Fibroblast of lung (primary cell): Measurements from ENCODE around the gene NEK6. TPM values are rescaled to one million over a fixed set of nuclear protein-coding genes. Genes with fewer than 3 reads are reported as not detected.

ENCODE experiments used
- DNase-seq, 2 donors: peaks; one replicate each; pipeline versions ENCODE4 v3.0.0 to v3.0.0-alpha.2; 2010; ENCODE audit warnings: low read depth in 2 of 2
- H2AFZ ChIP-seq: 2 replicates; pipeline ENCODE4 v1.5.1; 2012; ENCODE audit warnings: low read length, control low read depth, inconsistent platforms
- H3K27ac ChIP-seq: 2 replicates; pipeline ENCODE4 v1.5.1; 2011; ENCODE audit warnings: low read length, control low read depth; ENCODE audit not compliant: insufficient read depth
- H3K27me3 ChIP-seq: 2 replicates; pipeline ENCODE4 v1.5.1; 2011; ENCODE audit warnings: mild to moderate bottlenecking, low read length; ENCODE audit not compliant: control insufficient read depth, insufficient read depth
- H3K36me3 ChIP-seq: 2 replicates; pipeline ENCODE4 v1.5.1; 2011; ENCODE audit warnings: low read length; ENCODE audit not compliant: control insufficient read depth, insufficient read depth
- H3K4me1 ChIP-seq: 2 replicates; pipeline ENCODE4 v1.5.1; 2011; ENCODE audit warnings: low read length; ENCODE audit not compliant: control insufficient read depth, insufficient read depth; ENCODE audit errors: extremely low read depth
- H3K4me2 ChIP-seq: 2 replicates; pipeline ENCODE4 v1.5.1; 2011; ENCODE audit warnings: low read length, control low read depth; ENCODE audit not compliant: insufficient read depth; ENCODE audit errors: extremely low read depth
- H3K4me3 ChIP-seq, 4 experiments: fragments of 200-600 bp in 1 of 4; sonication (generic) in 1 of 4; replicated peaks in 1 of 4; 2 replicates each; pipeline ENCODE4 v1.5.1; 2011 to 2016; ENCODE audit warnings: low read length in 4 of 4, low read depth in 3 of 4, mild to moderate bottlenecking in 3 of 4, control low read depth in 2 of 4, inconsistent platforms in 1 of 4, mixed read lengths in 1 of 4; ENCODE audit not compliant: insufficient read depth in 1 of 4; ENCODE audit errors: control extremely low read depth in 1 of 4
- H3K79me2 ChIP-seq: 2 replicates; pipeline ENCODE4 v1.5.1; 2012; ENCODE audit warnings: mild to moderate bottlenecking, low read length, inconsistent platforms; ENCODE audit not compliant: control insufficient read depth, insufficient read depth
- H3K9ac ChIP-seq: 2 replicates; pipeline ENCODE4 v1.5.1; 2011; ENCODE audit warnings: mild to moderate bottlenecking, low read length, control low read depth; ENCODE audit not compliant: insufficient read depth
- H3K9me3 ChIP-seq: 2 replicates; pipeline ENCODE4 v1.5.1; 2012; ENCODE audit warnings: low read depth, low read length; ENCODE audit not compliant: control insufficient read depth, insufficient read depth
- H4K20me1 ChIP-seq: 2 replicates; pipeline ENCODE4 v1.5.1; 2011; ENCODE audit warnings: low read length; ENCODE audit not compliant: control insufficient read depth, insufficient read depth; ENCODE audit errors: extremely low read depth
- EZH2 ChIP-seq: IDR thresholded peaks from 2 replicates; pipeline ENCODE4 v1.5.1; 2012; ENCODE audit warnings: low read length, control low read depth, mild to moderate bottlenecking; ENCODE audit errors: missing control alignments
- polyA plus RNA-seq, 2 donors: library from polyadenylated mRNA; depleted of rRNA in 1 of 2; stranded (reverse) in 1 of 2; unstranded in 1 of 2; fragments of >200 nt; gene quantifications; 2 replicates each; pipeline ENCODE4 v1.2.1, GENCODE V29; 2011 to 2012; ENCODE audit warnings: missing spikeins in 1 of 2
- total RNA-seq: library from RNA; depleted of rRNA; stranded (reverse); fragments of >200 nt; gene quantifications from 2 replicates; pipeline ENCODE4 v1.2.1, GENCODE V29; 2014
- TF ChIP-seq, protein P1 (sequence below), 2 donors: IDR thresholded peaks in 1 of 2; conservative IDR thresholded peaks in 1 of 2; 1 replicate in 1 of 2; 2 replicates in 1 of 2; pipeline ENCODE4 v1.5.1; 2011 to 2012; ENCODE audit warnings: low read length in 2 of 2, control low read depth in 1 of 2, inconsistent platforms in 1 of 2, low read depth in 1 of 2, mild to moderate bottlenecking in 1 of 2

Gene NEK6
- total and polyA plus RNA-seq, 2 donors (not counting 1 experiment from before 2014, with no cell fraction given), result 71.2 to 71.4 TPM

DNA sequence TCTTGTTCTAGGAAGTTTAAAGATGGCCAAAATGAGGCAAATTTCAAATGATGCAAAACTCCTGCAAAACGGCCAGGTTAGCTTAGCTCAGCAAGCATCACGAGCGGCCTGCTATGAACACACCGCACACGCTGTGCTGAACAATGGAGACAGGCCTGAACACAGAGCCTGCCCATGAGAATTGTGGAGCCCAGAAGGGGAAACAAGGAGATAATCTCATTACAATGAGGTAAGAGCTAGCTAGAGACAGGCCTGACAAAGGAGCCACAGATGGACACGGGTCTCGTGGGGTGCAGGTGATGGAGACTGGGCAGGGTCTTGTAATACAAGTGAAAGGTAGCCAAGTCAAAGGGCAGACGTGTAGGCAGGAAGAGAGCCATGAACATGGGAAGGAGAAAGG is 107.3 kb downstream of the NEK6 start:
- no peak overlapping the region for H3K9ac ChIP-seq
- H3K36me3 ChIP-seq, result peaks cover 5% of the 10 kb centered on the region
- DNase-seq, result no peak
- no peak overlapping the region for H3K4me3 ChIP-seq
- H3K27me3 ChIP-seq, result no peaks in the 10 kb centered on the region
- no peak overlapping the region for H2AFZ ChIP-seq
- no peak overlapping the region for H3K27ac ChIP-seq
- no peak for TF ChIP-seq EZH2
- TF ChIP-seq, protein P1, sequence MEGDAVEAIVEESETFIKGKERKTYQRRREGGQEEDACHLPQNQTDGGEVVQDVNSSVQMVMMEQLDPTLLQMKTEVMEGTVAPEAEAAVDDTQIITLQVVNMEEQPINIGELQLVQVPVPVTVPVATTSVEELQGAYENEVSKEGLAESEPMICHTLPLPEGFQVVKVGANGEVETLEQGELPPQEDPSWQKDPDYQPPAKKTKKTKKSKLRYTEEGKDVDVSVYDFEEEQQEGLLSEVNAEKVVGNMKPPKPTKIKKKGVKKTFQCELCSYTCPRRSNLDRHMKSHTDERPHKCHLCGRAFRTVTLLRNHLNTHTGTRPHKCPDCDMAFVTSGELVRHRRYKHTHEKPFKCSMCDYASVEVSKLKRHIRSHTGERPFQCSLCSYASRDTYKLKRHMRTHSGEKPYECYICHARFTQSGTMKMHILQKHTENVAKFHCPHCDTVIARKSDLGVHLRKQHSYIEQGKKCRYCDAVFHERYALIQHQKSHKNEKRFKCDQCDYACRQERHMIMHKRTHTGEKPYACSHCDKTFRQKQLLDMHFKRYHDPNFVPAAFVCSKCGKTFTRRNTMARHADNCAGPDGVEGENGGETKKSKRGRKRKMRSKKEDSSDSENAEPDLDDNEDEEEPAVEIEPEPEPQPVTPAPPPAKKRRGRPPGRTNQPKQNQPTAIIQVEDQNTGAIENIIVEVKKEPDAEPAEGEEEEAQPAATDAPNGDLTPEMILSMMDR (conservative IDR thresholded peaks at IDR 0.05 in 1 of 2, IDR thresholded peaks at IDR 0.05 in 1 of 2; ENCODE audit: low read depth in 1 of 2, low read length in 2 of 2), result no peak
- peaks cover 78% of the 10 kb centered on the region for H3K79me2 ChIP-seq
- H3K4me2 ChIP-seq, result no peak overlapping the region
- no peaks in the 10 kb centered on the region for H4K20me1 ChIP-seq
- H3K4me1 ChIP-seq, result peaks cover 2% of the 10 kb centered on the region
- no peaks in the 10 kb centered on the region for H3K9me3 ChIP-seq

DNA sequence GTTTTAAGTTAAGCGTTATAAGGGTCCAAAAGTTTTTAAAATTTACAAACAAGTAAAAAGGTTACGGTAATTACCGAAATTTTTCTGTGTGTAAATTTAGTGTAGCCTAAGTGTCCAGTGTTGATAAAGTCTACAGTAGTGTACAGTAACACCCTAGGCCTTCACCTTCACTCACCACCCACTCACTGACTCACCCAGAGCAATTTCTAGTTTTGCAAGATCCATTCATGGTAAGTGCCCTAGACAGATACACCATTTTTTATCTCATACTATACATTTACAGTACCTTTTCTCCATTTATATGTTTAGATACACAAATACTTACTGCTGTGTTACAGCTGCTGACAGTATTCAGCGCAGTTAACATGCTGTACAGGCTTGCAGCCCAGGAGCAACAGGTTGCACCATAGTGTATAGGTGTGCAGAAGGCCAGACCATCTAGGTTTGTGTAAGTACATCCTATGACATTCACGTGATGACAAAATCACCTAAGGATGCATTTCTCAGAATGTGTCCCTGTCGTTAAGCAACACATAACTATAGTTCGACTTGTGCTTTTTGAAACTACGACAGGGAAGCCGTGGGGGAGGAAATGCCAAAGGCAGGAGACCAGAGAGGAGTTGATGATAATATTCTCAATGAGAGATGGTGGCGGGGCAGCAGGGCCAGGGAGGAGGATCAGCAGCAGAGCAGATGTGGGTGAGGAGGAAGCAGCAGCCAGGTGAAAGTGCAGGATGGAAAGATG is 108.9 kb downstream of the NEK6 start:
- Histone ChIP-seq H2AFZ (no peak overlapping the region), H3K27me3 (no peaks in the 10 kb centered on the region), H3K9ac (no peak overlapping the region), H3K4me2 (no peak overlapping the region), H3K36me3 (no peaks in the 10 kb centered on the region), H4K20me1 (no peaks in the 10 kb centered on the region), H3K27ac (no peak overlapping the region), H3K4me3 (no peak overlapping the region), H3K9me3 (no peaks in the 10 kb centered on the region), H3K4me1 (peaks cover 2% of the 10 kb centered on the region), H3K79me2 (peaks cover 70% of the 10 kb centered on the region)
- no peak for TF ChIP-seq EZH2
- peak in 1 of 2 donors; percentile 82 for DNase-seq

DNA sequence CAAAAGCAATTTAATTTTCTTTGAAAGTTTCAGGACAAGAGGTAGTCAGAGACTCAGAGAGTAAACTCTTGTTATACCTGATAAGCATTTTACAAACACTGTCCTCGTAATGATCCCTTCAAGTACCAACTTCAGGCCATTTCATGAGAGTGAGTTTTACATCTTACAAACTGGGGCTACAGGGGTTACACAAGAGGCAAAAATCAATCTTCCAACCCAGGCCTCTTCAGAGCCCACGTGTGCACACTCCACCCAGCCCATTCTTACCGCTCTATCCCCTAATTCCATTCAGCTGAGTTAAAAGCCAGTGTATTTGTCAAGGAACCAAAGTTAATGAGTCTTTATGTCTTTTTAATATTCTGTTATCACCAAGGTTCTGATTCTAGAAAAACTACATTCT is 110.9 kb downstream of the NEK6 start:
- no peak overlapping the region for H2AFZ ChIP-seq
- no peaks in the 10 kb centered on the region for H3K9me3 ChIP-seq
- TF ChIP-seq EZH2, result no peak
- TF ChIP-seq, protein P1 (conservative IDR thresholded peaks at IDR 0.05 in 1 of 2, IDR thresholded peaks at IDR 0.05 in 1 of 2; ENCODE audit: low read depth in 1 of 2, low read length in 2 of 2), result no peak
- H3K36me3 ChIP-seq, result no peaks in the 10 kb centered on the region
- no peak overlapping the region for H3K9ac ChIP-seq
- no peak overlapping the region for H3K4me3 ChIP-seq
- H3K79me2 ChIP-seq, result peaks cover 73% of the 10 kb centered on the region
- no peaks in the 10 kb centered on the region for H4K20me1 ChIP-seq
- no peak overlapping the region for H3K27ac ChIP-seq
- peaks cover 2% of the 10 kb centered on the region for H3K4me1 ChIP-seq
- H3K4me2 ChIP-seq, result no peak overlapping the region
- no peaks in the 10 kb centered on the region for H3K27me3 ChIP-seq
- peak in 1 of 2 donors; percentile 40 for DNase-seq
